Nucleus accumbens (tissue), 56 donors: Measurements from ENCODE around the gene ATAD3A.

Experiments used
- DNase-seq, 56 donors: peaks; one replicate each; lab custom pipeline; 2025; lab: John Stamatoyannopoulos, UW

ATAD3A gene

DNA sequence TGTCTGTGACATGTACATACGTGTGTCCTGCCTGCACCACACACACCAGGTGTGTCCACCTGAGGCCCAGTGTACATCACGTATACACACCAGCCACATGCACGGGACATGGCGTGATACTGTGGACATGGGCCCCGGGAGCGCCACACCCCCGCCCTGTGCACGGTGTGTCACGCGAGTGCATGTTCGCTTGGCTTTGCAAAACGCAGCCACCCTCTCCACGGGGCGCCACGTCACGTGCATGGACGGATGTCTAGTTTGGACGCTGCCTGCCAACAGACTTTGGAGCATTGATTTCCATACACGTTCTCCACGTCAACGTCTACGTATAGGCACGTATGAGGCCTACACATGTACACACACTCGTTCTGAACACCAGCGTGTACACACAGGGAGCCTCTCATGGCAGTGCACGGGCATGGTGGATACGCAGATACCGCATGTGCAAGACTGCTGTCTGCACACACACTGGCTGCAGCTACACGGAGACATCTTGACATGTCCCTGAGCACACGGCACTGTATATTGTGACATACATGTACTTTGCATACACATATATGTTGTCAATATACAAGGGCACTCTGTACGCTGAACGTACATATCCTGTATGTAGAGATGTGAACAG is 25.8 kb downstream of the ATAD3A start:
- no peak for DNase-seq

DNA sequence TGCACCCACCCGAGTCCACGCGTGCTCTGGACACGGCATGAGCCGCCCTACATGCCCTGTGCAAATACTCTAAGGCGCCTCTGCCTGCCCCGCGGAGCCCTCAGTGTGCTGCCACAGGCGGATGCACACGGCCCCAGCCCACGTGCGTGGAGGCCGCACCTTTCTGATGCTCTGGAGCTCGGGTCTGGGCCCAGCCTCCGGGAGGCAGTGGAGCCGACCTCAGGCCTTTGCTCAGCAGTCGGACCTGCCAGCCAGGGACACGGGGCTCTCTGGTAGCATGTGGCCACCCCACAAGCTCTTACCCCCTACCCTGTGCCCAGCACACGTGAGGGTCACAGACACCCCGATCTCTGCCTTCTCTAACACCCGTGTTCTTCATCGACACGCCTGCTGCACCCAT is 26.4 kb downstream of the ATAD3A start:
- no peak for DNase-seq

DNA sequence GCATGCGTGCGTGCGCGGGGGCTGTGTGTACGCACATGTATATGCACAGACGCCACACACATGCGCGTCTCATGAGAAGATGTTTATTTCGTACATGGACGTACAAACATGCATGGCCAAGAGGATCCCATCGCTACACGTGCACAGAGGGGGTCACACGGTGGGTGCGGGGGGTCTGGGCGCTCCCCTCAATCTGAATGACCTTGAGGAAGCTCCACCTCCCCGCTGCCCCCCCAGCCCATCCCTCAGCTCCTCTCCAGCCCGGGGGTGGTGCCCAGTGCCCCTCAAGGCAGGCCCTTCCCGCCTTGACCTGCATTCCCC is 27.0 kb downstream of the ATAD3A start:
- DNase-seq, result no peak

DNA sequence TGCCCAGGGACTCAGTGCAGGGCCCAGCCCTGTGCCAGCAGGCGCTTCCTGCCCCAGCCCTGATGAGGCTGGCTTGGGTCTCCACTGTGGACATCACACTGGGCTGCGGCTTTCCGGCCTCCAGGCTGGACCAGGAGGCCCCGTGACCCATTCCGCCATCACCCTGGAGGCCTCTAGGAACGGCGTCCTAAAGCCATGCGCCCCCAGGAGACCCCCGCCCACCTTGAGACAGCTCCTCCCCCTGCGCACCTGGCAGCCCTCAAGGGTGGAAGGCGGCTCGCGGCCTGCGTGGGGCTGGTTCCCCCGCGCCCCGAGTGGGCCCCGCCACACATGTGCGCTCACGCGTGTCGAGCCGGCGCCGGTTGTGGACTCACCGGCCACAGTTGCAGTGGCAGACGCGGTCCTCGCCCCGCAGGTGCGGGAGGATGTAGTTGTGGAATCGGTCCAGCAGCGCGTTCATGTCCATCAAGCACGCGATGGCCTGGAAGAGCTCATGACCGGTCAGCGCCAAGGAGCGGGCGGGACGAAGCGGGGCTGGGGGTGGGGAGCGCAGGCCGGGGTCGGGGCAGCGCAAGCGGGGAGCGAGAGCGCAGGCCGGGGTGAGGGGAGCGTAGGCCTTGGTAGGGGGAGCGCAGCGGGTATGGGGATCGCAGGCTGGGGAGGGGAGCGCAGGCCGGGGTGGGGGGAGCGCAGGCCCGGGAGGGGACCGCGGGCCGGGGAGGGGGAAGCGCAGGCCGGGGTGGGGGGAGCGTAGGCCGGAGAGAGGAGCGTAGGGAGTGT is 27.5 kb downstream of the ATAD3A start:
- DNase-seq, result peak in 6 of 56 donors; percentile 10 to 43 (median 22)

DNA sequence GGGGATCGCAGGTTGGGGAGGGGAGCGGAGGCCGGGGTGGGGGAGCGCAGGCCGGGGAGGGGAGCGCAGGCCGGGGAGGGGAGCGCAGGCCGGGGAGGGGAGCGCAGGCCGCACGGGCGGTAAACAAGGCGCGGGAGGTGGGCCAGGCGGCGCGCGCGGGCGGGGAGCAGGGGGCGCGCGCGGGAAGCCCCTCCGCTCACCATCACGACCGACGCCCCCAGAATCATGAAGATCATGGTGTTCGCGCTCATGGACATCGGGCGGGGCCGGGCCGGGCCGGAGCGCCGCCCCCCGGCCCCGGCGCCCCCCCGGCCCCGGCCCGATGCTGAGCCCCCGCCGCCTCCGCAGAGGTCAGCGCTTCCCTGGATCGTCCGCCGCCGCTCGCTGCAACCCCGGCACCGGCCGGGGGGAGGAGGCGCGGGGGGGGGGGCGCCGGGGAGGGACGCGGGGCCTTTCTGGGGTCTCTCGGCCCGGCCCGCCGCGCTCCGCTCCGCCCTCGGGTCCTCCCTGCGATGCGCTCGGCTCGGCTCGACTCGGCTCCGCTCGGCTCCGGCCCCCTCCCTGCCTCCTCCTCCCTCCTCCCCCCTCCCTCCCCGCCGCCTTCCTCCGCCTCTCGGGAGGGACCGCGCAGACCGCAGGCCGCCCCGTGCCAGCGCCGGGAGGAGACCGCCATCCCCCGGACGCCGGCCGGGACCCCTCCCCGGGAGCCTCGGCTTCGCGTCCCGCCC is 28.3 kb downstream of the ATAD3A start, which contains the start of gene TMEM240:
TMEM240 (minus strand) TSS at position 535 of the 728 bp plus-strand sequence; CDS start at position 257, 278 bp downstream.
- DNase-seq, result peak in 53 of 56 donors; percentile 5 to 90 (median 59)

DNA sequence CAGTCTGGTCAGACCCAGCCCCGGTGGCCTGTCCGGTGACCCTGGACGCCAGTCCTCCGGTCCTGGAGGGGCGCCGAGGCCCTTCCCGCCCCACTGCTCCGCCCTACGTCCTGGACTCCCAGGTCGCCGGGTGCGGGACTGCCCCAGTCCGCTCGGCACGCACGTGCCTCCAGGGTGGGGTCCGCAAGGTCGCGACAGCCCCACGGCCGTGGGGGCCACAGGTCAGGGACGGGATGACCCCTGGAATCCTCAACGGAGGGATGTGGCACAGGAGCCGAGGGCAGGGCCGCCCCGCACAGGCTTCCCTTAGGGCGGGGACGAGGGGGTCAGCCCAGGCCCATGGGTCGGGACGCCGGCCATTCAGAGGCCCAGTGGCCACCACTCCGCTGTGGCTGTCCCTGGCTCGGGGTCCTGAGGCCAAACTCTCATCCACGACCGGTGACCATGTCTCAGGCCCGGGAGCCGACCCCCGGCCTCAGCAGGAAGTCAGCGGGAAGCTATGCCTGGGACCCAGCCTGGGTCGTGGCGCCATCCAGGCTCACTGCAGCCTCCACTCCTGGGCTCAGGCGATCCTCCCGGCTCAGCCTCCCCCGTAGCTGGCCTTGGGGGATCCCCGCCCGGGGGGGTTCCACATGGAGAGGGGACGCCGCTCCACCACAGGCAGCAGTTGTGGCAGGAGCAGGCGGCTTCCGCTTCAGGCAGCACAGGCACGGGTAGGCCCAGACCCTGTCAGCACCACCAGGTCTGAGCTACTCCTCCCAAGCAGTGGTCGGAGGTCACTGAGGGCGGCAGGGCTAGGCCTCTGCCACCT is 29.1 kb downstream of the ATAD3A start:
- DNase-seq, result no peak

DNA sequence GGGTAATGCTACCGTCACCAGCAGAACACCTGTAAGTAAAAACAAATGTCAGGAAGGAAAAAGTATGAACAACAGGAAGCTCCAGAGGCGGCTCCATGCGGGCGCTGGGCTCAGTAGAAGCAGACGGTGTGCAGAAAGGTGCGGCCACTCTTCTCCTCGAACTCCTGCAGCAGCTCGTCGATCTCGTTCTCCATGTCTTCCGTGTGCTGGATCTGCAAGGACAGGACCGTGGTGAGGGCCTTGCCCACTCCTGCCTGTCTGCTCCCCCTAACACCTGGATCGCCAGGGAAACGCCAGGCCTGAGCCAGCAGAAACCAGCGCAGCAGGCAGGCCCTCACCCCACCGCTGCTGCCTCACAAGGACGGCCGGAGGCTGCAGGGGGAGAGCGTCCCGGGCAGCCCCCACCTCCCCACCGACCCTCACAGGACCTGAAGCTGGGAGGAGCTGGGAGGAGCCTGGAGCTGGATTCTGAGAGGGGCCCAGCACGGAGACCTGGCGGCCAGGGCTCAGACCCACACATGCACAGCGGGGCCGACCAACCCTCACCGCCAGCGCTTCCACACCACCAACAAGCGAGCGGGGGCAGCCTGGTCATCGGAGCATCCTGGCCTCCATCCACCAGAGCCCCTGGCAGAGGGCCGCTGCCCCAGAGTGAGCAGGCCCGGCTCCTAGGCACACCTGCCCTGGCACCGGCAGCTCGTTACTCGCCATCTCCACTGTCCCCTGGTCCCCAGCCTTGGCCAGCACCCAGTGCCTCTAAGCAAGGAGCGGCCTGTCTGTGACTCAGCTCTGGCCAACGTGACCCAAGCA is 30.2 kb downstream of the ATAD3A start:
- DNase-seq, result no peak

DNA sequence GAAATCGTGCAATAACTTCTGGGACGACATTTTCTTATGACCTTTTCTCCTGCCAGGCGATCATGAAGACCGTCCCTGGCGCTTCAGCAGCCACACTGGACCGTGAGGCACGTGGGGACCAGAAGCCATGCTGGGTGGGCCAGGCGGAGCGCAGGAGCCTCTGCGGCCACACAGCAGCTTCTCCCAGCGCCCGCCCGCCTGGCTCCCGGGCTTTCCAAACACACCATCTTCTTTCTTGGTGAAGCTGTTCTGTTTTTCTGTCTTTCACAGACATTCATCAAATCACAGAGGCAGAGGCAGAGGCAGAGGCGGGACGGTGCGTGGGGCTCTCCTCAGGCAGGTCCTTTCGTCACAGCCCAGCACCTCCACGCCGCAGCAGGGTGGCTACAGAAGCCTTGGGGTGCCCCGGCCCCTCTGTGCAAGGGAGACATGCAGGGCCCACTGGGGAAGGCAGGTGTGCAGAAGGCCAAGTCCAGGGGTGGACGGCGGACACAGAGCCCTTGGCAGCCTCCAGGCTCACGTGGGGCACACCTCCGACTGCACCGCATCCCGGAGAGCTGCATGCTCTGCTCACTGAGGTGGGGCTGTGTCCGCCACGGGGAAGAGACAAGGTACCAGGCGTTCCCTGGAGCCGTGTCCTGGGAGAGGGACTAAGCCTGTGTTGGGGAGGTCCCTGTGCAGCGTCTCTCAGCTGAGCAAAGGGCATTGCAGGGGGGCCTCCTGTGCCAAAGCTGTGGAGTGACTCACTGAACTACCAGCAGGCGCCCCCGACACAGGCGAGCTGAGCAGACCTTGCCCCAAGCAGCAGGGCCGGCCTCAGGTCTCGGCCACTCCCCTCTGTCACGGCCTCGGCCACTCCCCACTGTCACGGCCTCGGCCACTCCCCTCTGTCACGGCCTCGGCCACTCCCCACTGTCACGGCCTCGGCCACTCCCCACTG is 31.1 kb downstream of the ATAD3A start:
- no peak for DNase-seq

DNA sequence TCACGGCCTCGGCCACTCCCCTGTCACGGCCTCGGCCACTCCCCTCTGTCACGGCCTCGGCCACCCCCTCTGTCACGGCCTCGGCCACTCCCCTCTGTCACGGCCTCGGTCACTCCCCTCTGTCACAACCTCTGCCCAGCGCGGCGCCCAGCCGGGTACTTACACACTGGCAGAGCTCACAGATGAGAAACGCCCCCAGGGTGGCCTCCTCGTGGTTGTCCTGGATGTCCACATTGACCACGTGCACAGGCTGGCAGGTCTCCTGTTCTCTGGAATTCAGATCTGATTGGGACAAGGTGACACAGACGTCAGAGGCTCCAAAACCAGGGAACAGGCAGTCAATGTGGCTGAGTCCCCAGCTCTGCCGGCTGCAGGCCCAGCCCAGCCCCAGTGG is 31.7 kb downstream of the ATAD3A start:
- no peak for DNase-seq

DNA sequence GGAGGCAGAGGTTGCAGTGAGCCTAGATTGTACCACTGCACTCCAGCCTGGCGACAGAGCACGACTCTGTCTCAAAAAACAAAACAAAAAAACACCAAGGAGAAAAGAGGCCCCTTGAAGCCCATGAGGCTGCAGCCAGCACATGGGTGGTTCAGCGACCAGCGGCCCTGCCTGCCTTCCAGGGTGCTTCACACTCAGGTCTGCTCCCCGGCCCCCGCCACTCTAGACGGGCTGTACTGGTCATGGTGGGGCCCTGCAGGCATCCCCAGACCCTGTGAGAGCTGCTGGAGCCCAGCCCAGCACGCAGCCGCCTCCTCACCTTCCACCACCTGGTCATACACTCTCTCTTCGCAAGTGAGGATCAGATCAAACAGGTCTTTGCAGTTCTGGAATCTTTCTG is 32.6 kb downstream of the ATAD3A start:
- DNase-seq, result no peak

DNA sequence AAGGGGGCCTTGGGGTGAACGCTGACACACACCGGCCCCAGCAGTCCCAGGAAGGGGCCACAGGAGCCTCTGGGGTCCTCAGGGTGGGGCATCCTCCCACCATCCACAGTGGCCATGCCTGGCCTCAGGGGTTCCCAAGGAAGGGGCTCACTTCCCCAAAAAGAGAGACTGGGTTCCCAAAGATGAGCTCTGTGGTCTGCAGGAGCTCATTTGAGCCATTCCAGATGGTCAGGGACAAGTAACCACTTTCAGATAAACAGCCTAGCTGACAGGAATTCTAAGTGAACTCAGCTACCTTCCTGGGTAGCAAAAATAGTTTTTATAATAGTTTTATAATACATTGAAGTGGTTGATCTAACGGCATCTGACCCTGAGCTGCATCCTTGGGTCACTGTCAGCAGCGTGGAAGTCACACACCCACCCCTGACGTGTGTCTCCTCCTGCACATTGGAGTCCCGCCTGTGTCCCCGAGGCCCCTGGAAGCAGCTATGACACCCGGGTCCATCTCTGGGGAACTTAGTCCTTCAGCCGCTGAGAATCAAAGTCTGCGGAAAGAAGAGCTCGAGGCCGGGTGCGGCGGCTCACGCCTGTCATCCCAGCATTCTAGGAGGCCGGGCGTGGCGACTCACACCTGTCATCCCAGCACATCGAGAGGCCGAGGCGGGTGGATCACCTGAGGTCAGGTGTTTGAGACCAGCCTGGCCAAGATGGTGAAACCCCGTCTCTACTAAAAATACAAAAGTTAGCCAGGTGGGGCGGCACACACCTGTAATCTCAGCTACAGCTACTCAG is 34.2 kb downstream of the ATAD3A start:
- DNase-seq, result no peak

DNA sequence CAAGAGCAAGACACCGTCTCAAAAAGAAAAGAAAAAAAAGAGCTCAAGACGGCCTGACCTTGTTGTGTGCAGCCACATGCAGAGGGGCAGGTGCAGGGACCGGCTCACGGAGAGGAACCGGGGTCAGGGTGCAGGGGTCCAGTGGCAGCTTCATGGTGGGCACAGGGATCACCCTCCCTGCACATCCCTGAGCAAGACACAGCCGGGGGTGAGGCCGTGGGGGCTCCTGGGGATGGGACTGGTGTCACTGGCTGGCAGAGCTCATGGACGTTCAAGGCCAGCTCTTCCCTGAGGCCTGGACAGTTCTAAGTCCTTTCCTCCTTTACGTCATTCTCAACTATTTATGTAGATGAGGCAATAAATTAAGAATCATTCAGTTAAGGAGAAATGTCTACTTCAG is 35.0 kb downstream of the ATAD3A start:
- no peak for DNase-seq

DNA sequence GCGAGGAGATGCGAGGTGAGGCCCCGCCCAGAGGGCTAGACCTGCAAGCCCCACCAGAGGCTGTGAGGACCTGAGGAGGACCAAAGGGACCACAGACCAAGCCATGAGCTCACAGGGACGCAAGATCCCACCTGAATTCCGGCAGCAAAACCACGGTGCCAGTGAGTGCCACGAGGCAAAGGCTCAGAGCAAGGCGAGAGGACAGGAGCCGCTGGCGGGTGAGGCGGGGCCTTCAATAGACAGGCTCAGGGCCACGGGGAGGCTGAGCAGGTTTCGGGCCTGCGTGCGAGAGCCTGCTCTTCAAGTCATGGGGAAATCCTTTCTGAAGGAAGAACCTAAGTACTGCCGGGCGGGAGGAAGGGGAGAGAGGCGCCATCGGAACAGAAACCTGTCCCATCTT is 35.5 kb downstream of the ATAD3A start:
- DNase-seq, result no peak

DNA sequence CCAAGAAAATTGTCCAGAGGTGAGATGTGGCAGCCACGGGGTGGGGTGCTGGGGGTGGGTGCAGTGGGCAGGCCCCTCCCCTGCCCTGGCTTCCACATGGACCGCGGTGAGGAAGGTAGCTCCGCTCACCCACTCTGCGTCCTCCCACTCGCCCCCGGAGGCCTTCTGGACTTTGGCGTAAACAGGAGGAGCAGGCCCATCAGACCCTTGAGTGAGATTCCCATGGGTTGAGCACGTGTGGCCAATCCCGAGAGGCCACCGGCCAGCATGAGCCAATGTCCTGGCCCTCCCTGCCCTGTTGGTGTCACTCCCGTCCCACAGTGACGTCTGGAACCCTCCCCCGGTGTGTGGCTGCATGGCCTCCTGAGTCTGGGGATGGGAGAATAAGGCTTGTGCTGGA is 36.6 kb downstream of the ATAD3A start:
- no peak for DNase-seq

DNA sequence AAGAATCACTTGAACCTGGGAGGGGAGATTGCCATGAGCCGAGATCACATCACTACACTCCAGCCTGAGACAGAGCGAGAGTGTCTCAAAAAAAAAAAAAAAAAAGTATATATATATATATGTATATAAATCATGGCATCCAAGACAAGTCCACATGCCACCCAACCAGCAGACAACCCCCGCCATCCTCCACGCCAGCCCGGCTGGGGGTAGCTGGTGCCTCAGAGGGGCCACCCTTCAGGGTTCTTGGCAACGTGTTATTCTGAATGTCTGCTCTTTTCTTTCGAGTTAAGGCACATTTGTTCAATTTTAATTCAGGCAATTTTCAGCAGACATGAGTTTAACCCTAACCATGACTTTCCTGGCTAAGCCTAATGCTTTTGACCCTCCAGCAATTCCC is 38.1 kb downstream of the ATAD3A start:
- DNase-seq, result no peak

DNA sequence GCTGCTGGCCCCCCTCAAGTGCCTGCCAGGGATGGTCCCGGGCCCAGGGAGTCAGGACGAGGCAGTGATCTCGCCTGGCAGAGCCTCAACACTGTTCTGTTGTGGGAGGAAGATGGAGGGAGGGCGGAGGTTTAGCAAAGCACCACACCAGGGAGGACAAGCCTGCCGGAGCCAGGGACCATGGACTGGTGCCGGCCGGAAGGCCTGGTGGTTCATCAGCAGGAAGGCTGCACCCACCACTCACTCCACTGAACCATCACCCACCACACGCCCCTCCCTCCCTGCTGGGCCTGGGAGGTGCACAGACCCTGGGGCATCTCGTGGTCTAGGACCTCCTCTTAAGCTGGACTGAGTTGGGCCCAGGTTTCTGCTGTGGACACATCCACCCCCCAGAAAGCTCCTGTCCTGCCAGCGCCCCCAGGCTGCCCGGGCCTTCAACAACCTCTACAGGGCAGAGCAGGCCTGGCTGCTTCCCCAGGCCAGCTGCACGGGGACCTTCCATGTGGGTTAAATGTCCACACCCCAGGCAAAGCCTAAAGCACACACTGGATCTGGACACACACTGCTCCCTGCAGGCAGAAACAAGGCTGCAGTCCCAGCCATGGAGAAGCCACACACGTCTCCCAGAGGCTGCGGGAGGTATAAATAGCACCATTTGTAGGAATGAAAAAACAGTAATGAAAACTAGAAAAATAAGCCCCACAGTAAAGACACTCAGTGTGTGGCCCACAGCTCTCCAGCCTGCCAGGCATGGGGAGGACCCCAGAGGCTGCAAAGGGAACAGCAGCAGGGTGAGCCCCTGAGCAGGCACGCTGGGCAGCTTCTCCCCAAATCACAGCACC is 38.9 kb downstream of the ATAD3A start:
- DNase-seq, result peak in 12 of 56 donors; percentile 5 to 39 (median 14)
